Activated CD4-positive, alpha-beta T cell treated with anti-CD3 and anti-CD28 coated beads, Interleukin-2, amount 50 U/mL, for 1 hour (primary cell): ENCODE data around the gene SPATA9.
A peak's percentile ranks its signal among the peaks of the same experiment; 100 is the strongest.
"Not testable (repeated sequence)": the region's sequence is repeated elsewhere in the genome, so short reads cannot be mapped to it uniquely, and the experiment has no call there.

ENCODE experiments used
- DNase-seq: peaks from one replicate; pipeline ENCODE4 v3.0.0-alpha.2; 2020

Gene SPATA9

GRCh38 chr5:95641741-95642220 lies 41.0 kb downstream of the SPATA9 start:
- DNase-seq, result no peak

DNA sequence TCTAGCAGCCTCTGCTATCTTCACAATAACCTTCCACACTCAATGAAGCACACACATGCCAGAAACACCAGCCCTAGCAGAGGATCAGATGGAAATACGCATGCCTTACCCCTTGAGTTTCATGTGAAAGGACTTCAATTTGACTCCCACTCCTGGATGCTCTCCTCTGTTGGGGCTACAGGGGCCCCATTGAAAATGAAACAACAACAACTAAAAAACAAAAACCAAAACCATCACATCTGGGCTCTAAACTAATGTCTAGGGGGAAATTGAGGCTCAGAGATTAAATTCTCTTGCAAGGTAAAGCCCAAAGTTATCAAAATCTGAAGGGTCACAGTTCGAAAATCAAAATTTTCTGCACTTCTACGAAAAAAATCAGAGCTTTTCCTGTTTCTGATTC lies 44.2 kb downstream of the SPATA9 start:
- no peak for DNase-seq

DNA sequence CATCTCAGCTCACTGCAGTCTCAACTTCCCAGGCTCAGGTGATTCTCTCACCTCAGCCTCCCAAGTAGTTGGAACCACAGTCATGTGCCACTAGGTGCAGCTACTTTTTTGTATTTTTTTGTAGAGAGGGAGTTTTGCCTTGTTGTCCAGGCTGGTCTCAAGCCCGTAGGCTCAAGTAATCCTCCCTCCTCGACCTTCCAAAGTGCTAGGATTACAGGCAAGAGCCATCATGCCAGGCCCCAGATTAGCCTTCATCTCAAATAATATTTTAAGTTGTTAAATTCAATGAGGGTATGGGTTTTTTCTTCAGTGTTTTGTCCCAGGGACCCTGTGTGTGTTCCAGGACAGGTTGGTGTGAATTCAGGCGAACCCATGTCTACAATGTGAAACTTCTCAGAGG lies 48.7 kb downstream of the SPATA9 start:
- DNase-seq, result no peak

DNA sequence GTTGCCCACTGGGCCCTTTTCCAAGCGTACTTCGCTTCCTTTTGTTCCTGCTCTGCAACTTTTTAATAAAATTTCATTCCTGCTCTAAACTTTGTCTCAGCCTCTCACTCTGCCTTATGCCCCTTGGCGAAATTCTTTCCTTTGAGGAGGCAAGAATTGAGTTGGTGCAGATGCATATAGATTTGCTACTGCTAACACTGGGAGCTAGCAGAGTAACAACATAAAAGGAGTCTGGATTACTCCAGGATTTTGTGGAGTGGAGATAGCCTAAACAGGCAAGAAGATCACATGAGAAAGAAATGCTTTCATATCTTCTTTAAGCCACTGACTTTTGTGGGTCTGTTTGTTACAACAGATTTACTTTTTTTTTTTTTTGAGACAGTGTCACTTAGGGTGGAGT lies 49.1 kb downstream of the SPATA9 start:
- no peak for DNase-seq

GRCh38 chr5:95632942-95633341 lies 49.8 kb downstream of the SPATA9 start:
- DNase-seq, result not testable (repeated sequence)

- peak; percentile 58 for DNase-seq
These were observed 50.7 kb downstream of the SPATA9 start for GRCh38 chr5:95631991-95632675.

- DNase-seq, result no peak
These were observed 51.4 kb downstream of the SPATA9 start for GRCh38 chr5:95631255-95631958.

DNA sequence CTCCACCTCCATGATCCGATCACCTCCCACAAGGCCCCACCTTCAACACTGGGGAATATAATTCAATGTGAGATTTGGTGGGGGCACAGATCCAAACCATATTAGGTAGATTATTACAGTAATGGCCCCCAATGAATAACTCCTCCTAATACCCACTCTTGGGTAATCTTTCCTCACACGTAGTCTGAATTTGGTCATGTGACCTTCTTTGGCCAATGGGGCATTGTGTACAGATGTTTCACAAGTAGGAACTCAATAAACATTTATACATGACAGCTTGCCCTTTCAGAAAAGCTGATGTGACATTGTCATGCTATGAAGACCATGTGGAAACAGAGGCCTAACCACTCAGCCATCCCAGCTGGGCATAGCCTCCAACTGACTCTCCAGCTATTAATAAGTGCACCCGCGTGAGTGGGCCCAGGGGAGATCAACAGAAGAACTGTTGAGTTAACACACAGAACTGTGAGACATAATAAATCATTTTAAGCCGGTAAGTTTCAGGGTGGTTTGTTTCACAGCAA lies 52.3 kb downstream of the SPATA9 start:
- no peak for DNase-seq

- DNase-seq, result no peak
These were observed 53.9 kb downstream of the SPATA9 start for GRCh38 chr5:95628933-95629332.

GRCh38 chr5:95627971-95628810 lies 54.6 kb downstream of the SPATA9 start:
- no peak for DNase-seq

GRCh38 chr5:95626701-95627100 lies 56.1 kb downstream of the SPATA9 start:
- DNase-seq, result no peak

DNA sequence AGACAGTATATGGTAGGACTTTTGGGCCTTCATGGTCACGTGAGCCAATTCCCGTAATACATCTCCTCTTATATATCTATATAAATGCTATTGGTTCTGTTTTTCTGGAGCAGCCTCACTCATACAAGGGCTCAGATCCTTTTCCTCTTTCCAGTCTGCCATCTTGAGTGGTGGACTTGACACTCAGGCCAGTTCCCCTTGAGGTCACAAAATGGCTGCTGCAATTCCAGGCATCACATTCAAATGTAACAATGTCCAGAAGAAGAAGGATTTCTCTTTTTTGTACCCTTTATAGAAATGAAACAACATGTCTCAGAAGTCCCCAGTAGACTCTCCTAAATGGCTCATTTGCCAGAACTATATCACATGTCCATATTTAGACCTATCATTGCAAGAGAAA lies 58.4 kb downstream of the SPATA9 start:
- no peak for DNase-seq

GRCh38 chr5:95623706-95624105 lies 59.1 kb downstream of the SPATA9 start:
- DNase-seq, result no peak

GRCh38 chr5:95621839-95622629 lies 60.8 kb downstream of the SPATA9 start:
- DNase-seq, result no peak

DNA sequence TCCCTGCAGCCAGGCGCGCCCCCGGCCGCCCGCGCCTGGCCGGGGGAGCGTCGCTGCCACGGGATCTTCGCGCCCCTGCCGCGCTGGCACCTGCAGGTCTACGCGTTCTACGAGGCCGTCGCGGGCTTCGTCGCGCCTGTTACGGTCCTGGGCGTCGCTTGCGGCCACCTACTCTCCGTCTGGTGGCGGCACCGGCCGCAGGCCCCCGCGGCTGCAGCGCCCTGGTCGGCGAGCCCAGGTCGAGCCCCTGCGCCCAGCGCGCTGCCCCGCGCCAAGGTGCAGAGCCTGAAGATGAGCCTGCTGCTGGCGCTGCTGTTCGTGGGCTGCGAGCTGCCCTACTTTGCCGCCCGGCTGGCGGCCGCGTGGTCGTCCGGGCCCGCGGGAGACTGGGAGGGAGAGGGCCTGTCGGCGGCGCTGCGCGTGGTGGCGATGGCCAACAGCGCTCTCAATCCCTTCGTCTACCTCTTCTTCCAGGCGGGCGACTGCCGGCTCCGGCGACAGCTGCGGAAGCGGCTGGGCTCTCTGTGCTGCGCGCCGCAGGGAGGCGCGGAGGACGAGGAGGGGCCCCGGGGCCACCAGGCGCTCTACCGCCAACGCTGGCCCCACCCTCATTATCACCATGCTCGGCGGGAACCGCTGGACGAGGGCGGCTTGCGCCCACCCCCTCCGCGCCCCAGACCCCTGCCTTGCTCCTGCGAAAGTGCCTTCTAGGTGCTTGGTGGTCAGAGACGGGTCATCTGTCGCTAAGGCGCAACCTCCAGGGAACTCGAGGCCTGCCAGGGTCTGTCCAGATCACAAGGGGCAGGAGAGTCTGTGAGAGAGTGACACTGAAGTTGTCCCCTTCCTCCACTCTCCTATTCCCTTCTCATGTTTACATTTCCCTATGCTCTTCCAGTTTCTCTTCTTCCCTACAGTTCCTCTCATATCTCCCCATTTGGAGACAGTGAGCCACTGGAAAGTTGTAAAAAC lies 61.6 kb downstream of the SPATA9 start:
- peak; percentile 29 for DNase-seq

- DNase-seq, result peak; percentile 55
These were observed 62.5 kb downstream of the SPATA9 start, which contains the start of gene GPR150 for GRCh38 chr5:95620030-95620869. Gene GPR150 (plus strand): TSS chr5:95620087. CDS start chr5:95620276, 189 bp downstream.

DNA sequence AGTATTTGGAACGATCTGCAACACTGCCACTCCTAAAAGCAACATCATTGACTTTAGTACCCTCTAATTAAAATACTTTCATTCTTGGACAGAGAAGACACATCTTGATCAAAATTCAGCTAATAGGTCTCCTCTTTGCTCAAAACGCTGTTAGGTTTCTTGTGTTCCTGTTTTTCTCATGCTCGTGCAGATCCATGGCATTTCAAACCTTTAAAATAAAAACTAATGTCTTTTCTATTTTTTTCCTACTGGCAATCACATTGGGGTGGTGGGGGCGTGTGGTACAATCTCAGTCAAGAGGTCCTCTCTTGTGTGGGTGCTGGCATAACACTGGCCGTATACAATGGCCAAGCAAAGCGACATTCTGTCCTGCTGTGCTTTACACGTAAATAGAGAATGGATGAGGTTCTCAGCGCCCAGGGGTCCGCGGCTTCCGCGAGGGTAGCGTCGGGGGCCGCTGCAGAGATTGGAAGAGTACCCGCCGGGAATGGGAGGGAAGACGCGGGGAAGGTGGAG lies 63.2 kb downstream of the SPATA9 start:
- DNase-seq, result no peak

GRCh38 chr5:95619096-95619495 lies 63.7 kb downstream of the SPATA9 start:
- no peak for DNase-seq

- no peak for DNase-seq
These were observed 65.7 kb downstream of the SPATA9 start for GRCh38 chr5:95617057-95617456.

DNA sequence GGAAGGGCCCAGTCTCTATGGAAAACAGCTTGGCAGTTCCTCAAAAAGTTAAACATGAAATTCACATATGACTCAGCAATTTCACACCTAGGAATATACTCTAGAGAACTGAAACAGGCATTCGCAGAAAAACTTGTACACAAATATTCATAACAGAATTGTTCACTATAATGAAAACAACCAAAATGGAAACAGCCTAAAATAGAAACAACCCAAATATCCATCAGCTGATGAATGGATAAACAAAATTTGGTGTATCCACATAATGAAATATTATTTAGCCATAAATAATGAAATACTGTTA lies 67.7 kb downstream of the SPATA9 start:
- DNase-seq, result no peak
